Mucosa of gallbladder (tissue), 1 donor: ENCODE results near the gene MSH6. TPM values are rescaled to one million over a fixed set of nuclear protein-coding genes. Genes with fewer than 3 reads are reported as not detected.
A peak's percentile ranks its signal among the peaks of the same experiment; 100 is the strongest.

Source experiments
- DNase-seq: peaks from one replicate; pipeline ENCODE4 v3.0.0-alpha.2; 2020; ENCODE audit warnings: low spot score
- total RNA-seq: library from RNA; stranded (reverse); gene quantifications from one replicate; pipeline ENCODE4 v1.2.1, GENCODE V29; 2021
- donor health status: DM: no; HTN: no; CAD: no.

Gene MSH6
- total RNA-seq, result 46.3 TPM

GRCh38 chr2:47782671-47783485 lies at the start of gene MSH6:
TSS of gene MSH6 (plus strand) at chr2:47783145. CDS start at chr2:47783234, 89 bp downstream.
- peak; percentile 87 for DNase-seq

- no peak for DNase-seq
Observed at GRCh38 chr2:47735136-47735869, 47.6 kb upstream of the MSH6 start.

- DNase-seq, result no peak
Observed at GRCh38 chr2:47735912-47736311, 47.0 kb upstream of the MSH6 start.

GRCh38 chr2:47737191-47737975 lies 45.6 kb upstream of the MSH6 start:
- no peak for DNase-seq

- no peak for DNase-seq
Observed at GRCh38 chr2:47738331-47738730, 44.6 kb upstream of the MSH6 start.

- no peak for DNase-seq
Observed at GRCh38 chr2:47741101-47741500, 41.8 kb upstream of the MSH6 start.

GRCh38 chr2:47741637-47742036 lies 41.3 kb upstream of the MSH6 start:
- DNase-seq, result no peak

GRCh38 chr2:47744074-47744473 lies 38.9 kb upstream of the MSH6 start:
- no peak for DNase-seq

GRCh38 chr2:47747878-47748277 lies 35.1 kb upstream of the MSH6 start:
- no peak for DNase-seq

- DNase-seq, result no peak
Observed at GRCh38 chr2:47751856-47752414, 31.0 kb upstream of the MSH6 start.

- DNase-seq, result no peak
Observed at GRCh38 chr2:47767497-47767844, 15.5 kb upstream of the MSH6 start.

GRCh38 chr2:47767880-47768609 lies 14.9 kb upstream of the MSH6 start:
- DNase-seq, result peak; percentile 45

GRCh38 chr2:47769318-47769717 lies 13.6 kb upstream of the MSH6 start:
- no peak for DNase-seq

- DNase-seq, result no peak
Observed at GRCh38 chr2:47771211-47771610, 11.7 kb upstream of the MSH6 start.

GRCh38 chr2:47772343-47772742 lies 10.6 kb upstream of the MSH6 start:
- no peak for DNase-seq

GRCh38 chr2:47774567-47774966 lies 8.4 kb upstream of the MSH6 start:
- no peak for DNase-seq

- DNase-seq, result no peak
Observed at GRCh38 chr2:47777277-47777937, 5.5 kb upstream of the MSH6 start.

GRCh38 chr2:47778698-47779425 lies 4.1 kb upstream of the MSH6 start:
- no peak for DNase-seq

GRCh38 chr2:47779426-47779790 lies 3.5 kb upstream of the MSH6 start:
- DNase-seq, result no peak

- DNase-seq, result no peak
Observed at GRCh38 chr2:47782381-47782670, 619 bp upstream of the MSH6 start.
